ENCODE data around the gene SHOC2. TPM values are rescaled to one million over a fixed set of nuclear protein-coding genes. Genes with fewer than 3 reads are reported as not detected.

Gene SHOC2
- total RNA-seq, 2 donors from 2014 or later: 32.9 to 48.9 TPM

- Histone ChIP-seq H3K4me1 (peaks cover 0 to 8% of the 10 kb centered on the region in 2 donors), H3K4me3 (no peak overlapping the region), H3K9me3 (no peaks in the 10 kb centered on the region), H3K36me3 (no peaks in the 10 kb centered on the region), H3K27ac (no peak overlapping the region), H3K27me3 (no peaks in the 10 kb centered on the region)
- TF ChIP-seq CTCF (IDR thresholded peaks at IDR 0.05): no peak
- no peak for DNase-seq (ENCODE audit: low spot score)
Observed at GRCh38 chr10:110936757-110937156, 17.4 kb downstream of the SHOC2 start.

GRCh38 chr10:110939419-110939818 lies 20.0 kb downstream of the SHOC2 start:
- no peak for TF ChIP-seq CTCF (IDR thresholded peaks at IDR 0.05)
- no peak overlapping the region for H3K4me3 ChIP-seq
- H3K27me3 ChIP-seq: no peaks in the 10 kb centered on the region
- no peaks in the 10 kb centered on the region for H3K4me1 ChIP-seq
- no peaks in the 10 kb centered on the region for H3K9me3 ChIP-seq
- H3K36me3 ChIP-seq: no peaks in the 10 kb centered on the region
- H3K27ac ChIP-seq: no peak overlapping the region
- no peak for DNase-seq (ENCODE audit: low spot score)

DNA sequence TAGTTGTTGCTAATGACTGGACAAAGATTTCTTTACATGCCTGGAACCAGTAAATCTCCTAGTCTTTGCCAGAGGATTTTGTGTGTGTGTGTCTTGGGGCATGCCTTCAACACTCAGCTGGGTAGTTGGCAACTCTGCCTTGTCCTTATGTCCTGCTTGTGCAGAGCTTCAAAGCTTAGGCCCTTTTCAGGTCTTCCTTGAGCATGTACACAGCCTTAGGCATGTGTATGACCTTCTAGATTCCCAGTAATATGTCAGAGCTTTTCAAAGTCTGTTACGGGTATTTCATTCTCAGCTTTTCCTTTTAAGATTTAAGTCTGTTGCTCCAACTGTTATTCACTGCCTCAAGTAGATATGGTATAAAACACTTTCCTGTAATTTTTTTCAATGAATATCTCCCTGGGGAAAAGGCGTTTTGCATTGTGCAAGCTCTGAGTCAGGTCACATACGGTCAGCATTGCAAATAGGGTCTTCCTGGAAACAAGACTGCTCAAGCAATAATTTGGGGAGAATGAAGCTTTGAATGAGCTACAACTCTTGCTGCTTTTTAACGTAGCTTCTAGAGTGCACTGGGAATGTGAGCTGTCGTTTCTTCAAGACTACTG lies 25.5 kb downstream of the SHOC2 start:
- Histone ChIP-seq H3K27ac (no peak overlapping the region), H3K9me3 (no peaks in the 10 kb centered on the region), H3K27me3 (no peaks in the 10 kb centered on the region), H3K36me3 (no peaks in the 10 kb centered on the region), H3K4me1 (peaks cover 0 to 11% of the 10 kb centered on the region in 2 donors), H3K4me3 (no peak overlapping the region)
- no peak for TF ChIP-seq CTCF (IDR thresholded peaks at IDR 0.05)
- no peak for DNase-seq (ENCODE audit: low spot score)

DNA sequence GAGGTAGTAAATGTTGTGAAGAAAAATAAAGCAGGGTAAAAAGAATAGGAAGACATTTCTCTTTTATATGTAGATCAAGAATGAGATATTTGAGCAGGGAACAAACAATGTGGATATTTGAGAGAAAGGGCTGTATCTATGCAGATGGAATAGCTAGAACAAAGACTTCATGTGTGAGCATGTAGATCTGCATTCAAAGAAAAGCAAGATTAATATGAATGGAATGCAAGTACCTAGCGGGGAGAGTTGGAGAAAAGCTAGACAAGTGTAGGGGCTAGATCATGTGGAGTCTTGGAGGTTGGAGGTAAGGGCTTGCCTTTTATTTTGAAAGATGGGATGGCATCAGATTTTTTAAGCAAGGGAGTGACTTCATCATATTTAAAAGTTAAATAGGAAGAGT lies 27.1 kb downstream of the SHOC2 start:
- no peaks in the 10 kb centered on the region for H3K36me3 ChIP-seq
- peaks cover 0 to 11% of the 10 kb centered on the region in 2 donors for H3K4me1 ChIP-seq
- no peak for DNase-seq (ENCODE audit: low spot score)
- no peak overlapping the region for H3K4me3 ChIP-seq
- no peak for TF ChIP-seq CTCF (IDR thresholded peaks at IDR 0.05)
- H3K27ac ChIP-seq: no peak overlapping the region
- H3K27me3 ChIP-seq: no peaks in the 10 kb centered on the region
- no peaks in the 10 kb centered on the region for H3K9me3 ChIP-seq

DNA sequence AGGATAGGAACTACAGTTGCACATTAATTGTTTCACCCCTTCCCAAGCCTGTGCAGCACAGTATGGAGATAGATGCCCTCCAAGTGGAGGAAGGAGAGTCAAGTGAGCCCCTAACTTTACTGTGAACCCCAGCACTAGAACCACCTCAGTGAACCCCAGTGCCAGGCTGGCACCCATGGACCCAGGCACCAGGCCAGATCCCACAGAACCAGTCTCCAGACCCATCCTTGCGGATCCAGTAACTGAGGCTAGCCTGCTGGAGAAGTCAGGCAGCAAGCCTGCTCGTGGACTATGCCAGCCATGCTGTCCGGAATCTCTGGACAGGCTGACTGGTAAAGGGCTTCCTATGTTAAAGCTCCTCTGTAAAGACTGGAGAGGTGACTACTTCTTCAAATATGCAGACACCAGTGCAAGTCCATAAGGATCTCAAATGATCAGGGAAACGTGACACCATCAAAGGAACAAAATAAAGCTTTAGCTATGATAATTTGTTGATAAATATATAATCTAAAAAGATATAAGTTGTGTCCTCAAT lies 27.7 kb downstream of the SHOC2 start:
- H3K4me3 ChIP-seq: no peak overlapping the region
- no peak for TF ChIP-seq CTCF (IDR thresholded peaks at IDR 0.05)
- H3K27me3 ChIP-seq: no peaks in the 10 kb centered on the region
- no peaks in the 10 kb centered on the region for H3K36me3 ChIP-seq
- no peak for DNase-seq (ENCODE audit: low spot score)
- no peak overlapping the region for H3K27ac ChIP-seq
- no peaks in the 10 kb centered on the region for H3K9me3 ChIP-seq
- H3K4me1 ChIP-seq: peaks cover 0 to 11% of the 10 kb centered on the region in 2 donors

- Histone ChIP-seq H3K4me1 (no peaks in the 10 kb centered on the region), H3K27me3 (no peaks in the 10 kb centered on the region), H3K27ac (no peak overlapping the region), H3K9me3 (no peaks in the 10 kb centered on the region), H3K36me3 (no peaks in the 10 kb centered on the region), H3K4me3 (no peak overlapping the region)
- no peak for DNase-seq (ENCODE audit: low spot score)
- no peak for TF ChIP-seq CTCF (IDR thresholded peaks at IDR 0.05)
Observed at GRCh38 chr10:110951381-110951780, 32.0 kb downstream of the SHOC2 start.

Data from right atrium auricular region (tissue), 2 donors.